Measurements from ENCODE around the gene PPFIBP1. TPM values are rescaled to one million over a fixed set of nuclear protein-coding genes. Genes with fewer than 3 reads are reported as not detected.

Gene PPFIBP1
- total RNA-seq, 1 experiment from 2014 or later, result 88.6 TPM

DNA sequence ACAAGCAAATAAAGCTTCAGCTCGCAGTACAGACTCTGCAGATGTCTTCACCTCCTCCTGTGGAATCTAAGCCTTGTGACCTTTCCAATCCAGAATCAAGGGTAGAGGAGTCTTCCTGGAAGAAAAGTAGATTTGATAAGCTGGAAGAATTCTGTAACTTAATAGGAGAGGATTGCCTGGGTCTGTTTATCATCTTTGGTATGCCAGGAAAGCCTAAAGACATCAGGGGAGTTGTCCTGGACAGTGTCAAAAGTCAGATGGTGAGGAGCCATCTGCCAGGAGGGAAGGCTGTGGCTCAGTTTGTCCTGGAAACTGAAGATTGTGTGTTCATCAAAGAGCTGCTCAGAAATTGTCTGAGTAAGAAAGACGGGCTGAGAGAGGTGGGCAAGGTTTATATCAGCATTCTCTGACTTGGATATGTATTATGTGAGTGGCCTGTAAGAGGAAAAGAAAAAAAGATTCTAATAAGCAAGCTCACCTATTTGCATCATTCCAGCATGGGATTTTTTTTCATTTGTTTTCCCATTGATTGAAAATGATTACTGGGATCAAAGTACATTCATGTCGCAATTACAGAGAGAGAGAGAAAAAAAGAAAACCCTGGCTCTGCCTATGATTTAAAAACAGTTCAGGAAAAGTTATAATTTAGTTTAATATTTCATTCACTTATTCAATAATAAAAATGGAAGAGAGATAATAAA, 173.0 kb downstream of the PPFIBP1 start:
- peaks cover 2% of the 10 kb centered on the region; the same call in 1 of the 2 replicates for H3K36me3 ChIP-seq (ENCODE audit: control insufficient read depth, insufficient read depth, low read length)
- no TSS peak for BruUV-seq (replicated peaks)
- in situ Hi-C loops (cut with HindIII; ENCODE audit: low pct_unique_long_range_greater_than_20kb, low sequenced_read_pairs), result no loop called here

DNA sequence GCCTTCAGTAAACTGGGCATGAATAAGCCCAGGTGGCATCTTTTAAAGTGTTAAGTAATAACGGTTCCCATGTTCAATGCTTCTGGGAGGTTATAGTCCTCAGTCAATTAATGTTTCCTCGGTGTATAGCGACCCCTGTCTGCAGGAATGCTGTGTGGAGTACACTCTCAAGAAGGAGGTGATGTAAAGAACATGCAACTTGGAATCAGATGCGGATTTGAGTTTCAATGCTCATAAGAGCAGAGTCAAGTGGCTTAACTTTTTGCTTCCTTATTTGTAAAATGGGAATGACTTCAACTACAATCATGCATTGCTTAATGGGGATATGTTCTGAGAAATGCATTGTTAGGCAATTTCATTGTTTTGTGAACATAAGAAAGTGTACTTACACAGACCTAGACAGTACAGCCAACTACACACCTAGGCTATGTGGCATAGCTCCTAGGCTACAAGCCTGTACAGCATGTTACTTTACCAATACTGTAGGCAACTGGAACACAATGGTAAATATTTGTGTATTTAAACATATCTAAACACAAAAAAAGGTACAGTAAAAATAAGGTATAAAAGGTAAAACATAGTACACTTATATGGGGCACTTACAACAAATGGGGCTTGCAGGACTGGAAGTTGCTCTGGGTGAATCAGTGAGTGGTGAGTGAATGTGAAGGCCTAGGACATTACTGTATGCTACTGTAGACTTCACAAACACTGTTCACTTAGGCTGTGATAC, 179.9 kb downstream of the PPFIBP1 start:
- ChIA-PET CTCF (interaction anchor here (0.7 kb wide), 1 partner anchor 319 kb away, joined by 3 read pairs; no protein-coding TSS in a partner anchor), POLR2A (no interaction called here)
- H3K4me1 ChIP-seq (ENCODE audit: control insufficient read depth, insufficient read depth, low read length), result peaks cover 2% of the 10 kb centered on the region; the same call in 1 of the 2 replicates
- TF ChIP-seq, protein P1, sequence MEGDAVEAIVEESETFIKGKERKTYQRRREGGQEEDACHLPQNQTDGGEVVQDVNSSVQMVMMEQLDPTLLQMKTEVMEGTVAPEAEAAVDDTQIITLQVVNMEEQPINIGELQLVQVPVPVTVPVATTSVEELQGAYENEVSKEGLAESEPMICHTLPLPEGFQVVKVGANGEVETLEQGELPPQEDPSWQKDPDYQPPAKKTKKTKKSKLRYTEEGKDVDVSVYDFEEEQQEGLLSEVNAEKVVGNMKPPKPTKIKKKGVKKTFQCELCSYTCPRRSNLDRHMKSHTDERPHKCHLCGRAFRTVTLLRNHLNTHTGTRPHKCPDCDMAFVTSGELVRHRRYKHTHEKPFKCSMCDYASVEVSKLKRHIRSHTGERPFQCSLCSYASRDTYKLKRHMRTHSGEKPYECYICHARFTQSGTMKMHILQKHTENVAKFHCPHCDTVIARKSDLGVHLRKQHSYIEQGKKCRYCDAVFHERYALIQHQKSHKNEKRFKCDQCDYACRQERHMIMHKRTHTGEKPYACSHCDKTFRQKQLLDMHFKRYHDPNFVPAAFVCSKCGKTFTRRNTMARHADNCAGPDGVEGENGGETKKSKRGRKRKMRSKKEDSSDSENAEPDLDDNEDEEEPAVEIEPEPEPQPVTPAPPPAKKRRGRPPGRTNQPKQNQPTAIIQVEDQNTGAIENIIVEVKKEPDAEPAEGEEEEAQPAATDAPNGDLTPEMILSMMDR (IDR thresholded peaks at IDR 0.05), result peak; percentile 92
- no peak for TF ChIP-seq POLR2AphosphoS5 (IDR thresholded peaks at IDR 0.05; ENCODE audit: low read depth, low read length)
- DNase-seq (ENCODE audit: low read depth, low spot score), result peak; percentile 96
- in situ Hi-C loops (cut with HindIII; ENCODE audit: low pct_unique_long_range_greater_than_20kb, low sequenced_read_pairs), result no loop called here
- no peaks in the 10 kb centered on the region for H3K9me3 ChIP-seq (ENCODE audit: control insufficient read depth, insufficient read depth, low read depth, low read length)
- intact Hi-C loops (cut with micrococcal nuclease; ENCODE audit: unreplicated experiment), result loop anchor here (5.0 to 10.0 kb wide), 2 partner anchors 282 to 369 kb away; partner anchors contain the start of gene BMAL2
- BruUV-seq (replicated peaks), result no TSS peak
- no peaks in the 10 kb centered on the region for H3K27me3 ChIP-seq (ENCODE audit: control insufficient read depth, insufficient read depth, low read length)
- no peak overlapping the region for H3K4me3 ChIP-seq (ENCODE audit: low read depth in 2 of 2, low read length in 2 of 2)
- H3K27ac ChIP-seq (ENCODE audit: low read length), result peak overlapping the region; percentile 74; the same call in 1 of the 2 replicates
- ATAC-seq, result peak; percentile 99
- H3K36me3 ChIP-seq (ENCODE audit: control insufficient read depth, insufficient read depth, low read length), result no peaks in the 10 kb centered on the region

More for the DNA sequence above, 173.0 kb downstream of the PPFIBP1 start:
- Histone ChIP-seq H3K9me3 (ENCODE audit: control insufficient read depth, insufficient read depth, low read depth, low read length) (no peaks in the 10 kb centered on the region), H3K4me1 (ENCODE audit: control insufficient read depth, insufficient read depth, low read length) (no peaks in the 10 kb centered on the region), H3K27me3 (ENCODE audit: control insufficient read depth, insufficient read depth, low read length) (no peaks in the 10 kb centered on the region), H3K27ac (ENCODE audit: low read length) (no peak overlapping the region), H3K4me3 (ENCODE audit: low read depth in 2 of 2, low read length in 2 of 2) (no peak overlapping the region)
- intact Hi-C loops (cut with micrococcal nuclease; ENCODE audit: unreplicated experiment), result no loop called here
- CTCF ChIA-PET, result no interaction called here
- no peak for TF ChIP-seq SIN3A (IDR thresholded peaks at IDR 0.05; ENCODE audit: borderline replicate concordance, insufficient read depth, low read depth, low read length)
- TF ChIP-seq, protein P2, sequence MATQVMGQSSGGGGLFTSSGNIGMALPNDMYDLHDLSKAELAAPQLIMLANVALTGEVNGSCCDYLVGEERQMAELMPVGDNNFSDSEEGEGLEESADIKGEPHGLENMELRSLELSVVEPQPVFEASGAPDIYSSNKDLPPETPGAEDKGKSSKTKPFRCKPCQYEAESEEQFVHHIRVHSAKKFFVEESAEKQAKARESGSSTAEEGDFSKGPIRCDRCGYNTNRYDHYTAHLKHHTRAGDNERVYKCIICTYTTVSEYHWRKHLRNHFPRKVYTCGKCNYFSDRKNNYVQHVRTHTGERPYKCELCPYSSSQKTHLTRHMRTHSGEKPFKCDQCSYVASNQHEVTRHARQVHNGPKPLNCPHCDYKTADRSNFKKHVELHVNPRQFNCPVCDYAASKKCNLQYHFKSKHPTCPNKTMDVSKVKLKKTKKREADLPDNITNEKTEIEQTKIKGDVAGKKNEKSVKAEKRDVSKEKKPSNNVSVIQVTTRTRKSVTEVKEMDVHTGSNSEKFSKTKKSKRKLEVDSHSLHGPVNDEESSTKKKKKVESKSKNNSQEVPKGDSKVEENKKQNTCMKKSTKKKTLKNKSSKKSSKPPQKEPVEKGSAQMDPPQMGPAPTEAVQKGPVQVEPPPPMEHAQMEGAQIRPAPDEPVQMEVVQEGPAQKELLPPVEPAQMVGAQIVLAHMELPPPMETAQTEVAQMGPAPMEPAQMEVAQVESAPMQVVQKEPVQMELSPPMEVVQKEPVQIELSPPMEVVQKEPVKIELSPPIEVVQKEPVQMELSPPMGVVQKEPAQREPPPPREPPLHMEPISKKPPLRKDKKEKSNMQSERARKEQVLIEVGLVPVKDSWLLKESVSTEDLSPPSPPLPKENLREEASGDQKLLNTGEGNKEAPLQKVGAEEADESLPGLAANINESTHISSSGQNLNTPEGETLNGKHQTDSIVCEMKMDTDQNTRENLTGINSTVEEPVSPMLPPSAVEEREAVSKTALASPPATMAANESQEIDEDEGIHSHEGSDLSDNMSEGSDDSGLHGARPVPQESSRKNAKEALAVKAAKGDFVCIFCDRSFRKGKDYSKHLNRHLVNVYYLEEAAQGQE (IDR thresholded peaks at IDR 0.05; ENCODE audit: insufficient read depth in 1 of 2, low read depth in 2 of 2, low read length in 1 of 2), result no peak
- no peak for TF ChIP-seq TCF7L2 (IDR thresholded peaks at IDR 0.05; ENCODE audit: low read depth, low read length)
- TF ChIP-seq, protein P1 (IDR thresholded peaks at IDR 0.05), result no peak
- no peak for TF ChIP-seq POLR2AphosphoS5 (IDR thresholded peaks at IDR 0.05; ENCODE audit: low read depth, low read length)
- POLR2A ChIA-PET, result interaction anchor here (1.2 kb wide), 1 partner anchor 9 kb away, joined by 4 read pairs; no protein-coding TSS in a partner anchor
- no peak for DNase-seq (ENCODE audit: low read depth, low spot score)
- no peak for ATAC-seq
